HEK293 (cell line): ENCODE data around the gene EMC6.

Experiments
- ZNF776 ChIP-seq: fragments of 450-650 bp; formaldehyde crosslinking; IDR thresholded peaks from 2 replicates; pipeline ENCODE4 v1.5.0; 2017; ENCODE audit warnings: missing biosample characterization, missing genetic modification characterization, borderline replicate concordance
- TF ChIP-seq, protein P1 (sequence below): fragments of 450-650 bp; formaldehyde crosslinking; IDR thresholded peaks from 2 replicates; pipeline ENCODE4 v1.5.1; 2016; ENCODE audit warnings: missing biosample characterization, missing genetic modification characterization
- TF ChIP-seq, protein P2 (sequence below): fragments of 450-650 bp; formaldehyde crosslinking; IDR thresholded peaks from 2 replicates; pipeline ENCODE4 v1.5.1; 2016; ENCODE audit warnings: missing biosample characterization, missing genetic modification characterization

DNA sequence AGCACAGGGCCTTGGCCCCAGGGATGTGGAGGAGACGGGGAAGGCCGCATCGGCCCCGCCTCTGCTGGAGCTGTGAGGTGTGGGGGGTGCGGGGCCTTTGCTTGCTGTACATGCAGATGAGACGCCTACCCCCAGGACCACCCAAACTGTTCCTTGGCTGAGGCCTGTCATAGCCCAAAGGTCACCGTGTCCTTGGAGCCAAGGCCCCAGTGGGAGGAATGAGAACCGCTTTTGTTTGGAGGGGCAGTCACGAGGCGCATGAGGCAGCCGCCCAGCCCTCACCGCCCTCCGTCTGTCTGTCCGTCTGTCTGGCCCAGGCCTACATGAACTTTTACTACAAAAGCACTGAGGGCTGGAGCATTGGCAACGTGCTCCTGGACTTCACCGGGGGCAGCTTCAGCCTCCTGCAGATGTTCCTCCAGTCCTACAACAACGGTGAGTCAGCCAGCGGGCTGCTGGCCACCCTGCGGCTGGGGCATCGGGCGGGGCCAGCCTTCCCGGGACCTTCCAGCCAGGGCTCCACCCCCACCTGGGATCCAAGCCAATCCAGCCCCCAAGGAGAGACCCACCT lies 9.0 kb upstream of the EMC6 start:
- TF ChIP-seq, protein P1, sequence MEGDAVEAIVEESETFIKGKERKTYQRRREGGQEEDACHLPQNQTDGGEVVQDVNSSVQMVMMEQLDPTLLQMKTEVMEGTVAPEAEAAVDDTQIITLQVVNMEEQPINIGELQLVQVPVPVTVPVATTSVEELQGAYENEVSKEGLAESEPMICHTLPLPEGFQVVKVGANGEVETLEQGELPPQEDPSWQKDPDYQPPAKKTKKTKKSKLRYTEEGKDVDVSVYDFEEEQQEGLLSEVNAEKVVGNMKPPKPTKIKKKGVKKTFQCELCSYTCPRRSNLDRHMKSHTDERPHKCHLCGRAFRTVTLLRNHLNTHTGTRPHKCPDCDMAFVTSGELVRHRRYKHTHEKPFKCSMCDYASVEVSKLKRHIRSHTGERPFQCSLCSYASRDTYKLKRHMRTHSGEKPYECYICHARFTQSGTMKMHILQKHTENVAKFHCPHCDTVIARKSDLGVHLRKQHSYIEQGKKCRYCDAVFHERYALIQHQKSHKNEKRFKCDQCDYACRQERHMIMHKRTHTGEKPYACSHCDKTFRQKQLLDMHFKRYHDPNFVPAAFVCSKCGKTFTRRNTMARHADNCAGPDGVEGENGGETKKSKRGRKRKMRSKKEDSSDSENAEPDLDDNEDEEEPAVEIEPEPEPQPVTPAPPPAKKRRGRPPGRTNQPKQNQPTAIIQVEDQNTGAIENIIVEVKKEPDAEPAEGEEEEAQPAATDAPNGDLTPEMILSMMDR (tag by site-specific recombination), result no peak
- no peak for TF ChIP-seq ZNF776
- TF ChIP-seq, protein P2, sequence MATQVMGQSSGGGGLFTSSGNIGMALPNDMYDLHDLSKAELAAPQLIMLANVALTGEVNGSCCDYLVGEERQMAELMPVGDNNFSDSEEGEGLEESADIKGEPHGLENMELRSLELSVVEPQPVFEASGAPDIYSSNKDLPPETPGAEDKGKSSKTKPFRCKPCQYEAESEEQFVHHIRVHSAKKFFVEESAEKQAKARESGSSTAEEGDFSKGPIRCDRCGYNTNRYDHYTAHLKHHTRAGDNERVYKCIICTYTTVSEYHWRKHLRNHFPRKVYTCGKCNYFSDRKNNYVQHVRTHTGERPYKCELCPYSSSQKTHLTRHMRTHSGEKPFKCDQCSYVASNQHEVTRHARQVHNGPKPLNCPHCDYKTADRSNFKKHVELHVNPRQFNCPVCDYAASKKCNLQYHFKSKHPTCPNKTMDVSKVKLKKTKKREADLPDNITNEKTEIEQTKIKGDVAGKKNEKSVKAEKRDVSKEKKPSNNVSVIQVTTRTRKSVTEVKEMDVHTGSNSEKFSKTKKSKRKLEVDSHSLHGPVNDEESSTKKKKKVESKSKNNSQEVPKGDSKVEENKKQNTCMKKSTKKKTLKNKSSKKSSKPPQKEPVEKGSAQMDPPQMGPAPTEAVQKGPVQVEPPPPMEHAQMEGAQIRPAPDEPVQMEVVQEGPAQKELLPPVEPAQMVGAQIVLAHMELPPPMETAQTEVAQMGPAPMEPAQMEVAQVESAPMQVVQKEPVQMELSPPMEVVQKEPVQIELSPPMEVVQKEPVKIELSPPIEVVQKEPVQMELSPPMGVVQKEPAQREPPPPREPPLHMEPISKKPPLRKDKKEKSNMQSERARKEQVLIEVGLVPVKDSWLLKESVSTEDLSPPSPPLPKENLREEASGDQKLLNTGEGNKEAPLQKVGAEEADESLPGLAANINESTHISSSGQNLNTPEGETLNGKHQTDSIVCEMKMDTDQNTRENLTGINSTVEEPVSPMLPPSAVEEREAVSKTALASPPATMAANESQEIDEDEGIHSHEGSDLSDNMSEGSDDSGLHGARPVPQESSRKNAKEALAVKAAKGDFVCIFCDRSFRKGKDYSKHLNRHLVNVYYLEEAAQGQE (tag by site-specific recombination), result no peak
